Neural cell (in vitro differentiated cells): ENCODE data around the gene MYCBPAP. TPM values are rescaled to one million over a fixed set of nuclear protein-coding genes. Genes with fewer than 3 reads are reported as not detected.

ENCODE experiments used
- H2AFZ ChIP-seq: fragments of 200-600, 300-800 bp; sonication (generic), shearing (Covaris generic); 2 replicates; pipeline ENCODE4 v1.6.0; 2014; ENCODE audit warnings: low read depth, mild to moderate bottlenecking, antibody characterized with exemption, low read length, moderate library complexity
- H3F3A ChIP-seq: fragments of 200-600 bp; shearing (Covaris generic); 2 replicates; pipeline ENCODE4 v1.6.1; 2016; ENCODE audit warnings: mild to moderate bottlenecking, moderate library complexity, mixed read lengths, antibody characterized with exemption, low read length; ENCODE audit not compliant: insufficient read depth, poor library complexity, severe bottlenecking
- H3K27ac ChIP-seq: fragments of 200-600, 300-800 bp; sonication (generic), shearing (Covaris generic); 2 replicates; pipeline ENCODE4 v1.5.1; 2014; ENCODE audit warnings: mild to moderate bottlenecking, low read length, moderate library complexity
- H3K27me3 ChIP-seq: fragments of 300-800, 200-600 bp; sonication (generic), shearing (Covaris generic); 2 replicates; pipeline ENCODE4 v1.6.0; 2014; ENCODE audit warnings: mild to moderate bottlenecking, low read depth, low read length, moderate library complexity; ENCODE audit not compliant: insufficient read depth
- H3K36me3 ChIP-seq: fragments of 300-800, 200-600 bp; sonication (generic), shearing (Covaris generic); 2 replicates; pipeline ENCODE4 v1.5.1; 2014; ENCODE audit warnings: mild to moderate bottlenecking, antibody characterized with exemption, low read length, moderate library complexity; ENCODE audit not compliant: insufficient read depth
- H3K4me2 ChIP-seq: fragments of 300-800, 200-600 bp; sonication (generic), shearing (Covaris generic); 2 replicates; pipeline ENCODE4 v1.6.0; 2014; ENCODE audit warnings: mild to moderate bottlenecking, low read length
- H3K4me3 ChIP-seq: fragments of 300-800, 200-600 bp; sonication (generic), shearing (Covaris generic); 2 replicates; pipeline ENCODE4 v1.5.1; 2014; ENCODE audit warnings: mild to moderate bottlenecking, low read length, moderate library complexity
- H3K79me2 ChIP-seq: fragments of 200-600 bp; shearing (Covaris generic); replicated peaks from 2 replicates; pipeline ENCODE4 v1.6.0; 2014; ENCODE audit warnings: mild to moderate bottlenecking, low read length, moderate library complexity; ENCODE audit not compliant: insufficient read depth
- H3K9ac ChIP-seq: fragments of 300-800, 200-600 bp; sonication (generic), shearing (Covaris generic); 2 replicates; pipeline ENCODE4 v1.6.1; 2016; ENCODE audit warnings: mild to moderate bottlenecking, low read length, mixed read lengths
- H3K9me2 ChIP-seq: fragments of 200-600 bp; shearing (Covaris generic); 2 replicates; pipeline ENCODE4 v1.6.1; 2016; ENCODE audit warnings: mild to moderate bottlenecking, low read length, mixed read lengths; ENCODE audit not compliant: insufficient read depth
- H3K9me3 ChIP-seq: fragments of 200-600, 300-800 bp; sonication (generic), shearing (Covaris generic); 2 replicates; pipeline ENCODE4 v1.6.1; 2016; ENCODE audit warnings: mild to moderate bottlenecking, mixed run types, low read length, moderate library complexity, mixed read lengths
- H4K20me1 ChIP-seq: fragments of 200-600 bp; shearing (Covaris generic); 2 replicates; pipeline ENCODE4 v1.6.1; 2016; ENCODE audit warnings: mild to moderate bottlenecking, mixed run types; ENCODE audit not compliant: insufficient read depth
- EP300 ChIP-seq: fragments of 450-650 bp; conservative IDR thresholded peaks from 2 replicates; pipeline ENCODE4 v1.6.1; 2014; ENCODE audit warnings: antibody characterized with exemption, mild to moderate bottlenecking, moderate library complexity; ENCODE audit not compliant: poor library complexity, severe bottlenecking
- EZH2 ChIP-seq: fragments of 200-600, 300-800 bp; shearing (Covaris generic), sonication (generic); IDR thresholded peaks from 2 replicates; pipeline ENCODE4 v1.6.1; 2014; ENCODE audit warnings: antibody characterized with exemption, low read length, borderline replicate concordance, mild to moderate bottlenecking; ENCODE audit not compliant: insufficient read depth, poor library complexity, severe bottlenecking
- MXI1 ChIP-seq: fragments of 450-650 bp; conservative IDR thresholded peaks from 2 replicates; pipeline ENCODE4 v1.6.1; 2014; ENCODE audit warnings: antibody characterized with exemption, mild to moderate bottlenecking; ENCODE audit not compliant: poor library complexity, severe bottlenecking
- POLR2AphosphoS5 ChIP-seq: IDR thresholded peaks from 2 replicates; pipeline ENCODE4 v1.6.1; 2012
- RAD21 ChIP-seq: fragments of 450-650 bp; conservative IDR thresholded peaks from 2 replicates; pipeline ENCODE4 v1.6.1; 2014; ENCODE audit warnings: antibody characterized with exemption, mild to moderate bottlenecking, moderate library complexity
- SMC3 ChIP-seq: fragments of 450-650 bp; conservative IDR thresholded peaks from 2 replicates; pipeline ENCODE4 v1.6.1; 2014; ENCODE audit warnings: antibody characterized with exemption, mild to moderate bottlenecking, moderate library complexity; ENCODE audit not compliant: poor library complexity
- TAF1 ChIP-seq: IDR thresholded peaks from 2 replicates; pipeline ENCODE4 v1.6.1; 2012; ENCODE audit warnings: low read depth
- polyA plus RNA-seq: library from polyadenylated mRNA; depleted of rRNA; stranded (reverse); fragments of >200 nt; gene quantifications from 2 replicates; pipeline ENCODE4 v1.2.3, GENCODE V29; 2014
- TF ChIP-seq, protein P1 (sequence below): IDR thresholded peaks from 2 replicates; pipeline ENCODE4 v1.6.1; 2012; ENCODE audit warnings: borderline replicate concordance
- TF ChIP-seq, protein P2 (sequence below): fragments of 450-650 bp; IDR thresholded peaks from 2 replicates; pipeline ENCODE4 v1.5.1; 2014; ENCODE audit warnings: antibody characterized with exemption, mild to moderate bottlenecking, moderate library complexity; ENCODE audit not compliant: poor library complexity, severe bottlenecking

MYCBPAP gene
- polyA plus RNA-seq, 1 donor from 2014 or later = 0.35 TPM

DNA sequence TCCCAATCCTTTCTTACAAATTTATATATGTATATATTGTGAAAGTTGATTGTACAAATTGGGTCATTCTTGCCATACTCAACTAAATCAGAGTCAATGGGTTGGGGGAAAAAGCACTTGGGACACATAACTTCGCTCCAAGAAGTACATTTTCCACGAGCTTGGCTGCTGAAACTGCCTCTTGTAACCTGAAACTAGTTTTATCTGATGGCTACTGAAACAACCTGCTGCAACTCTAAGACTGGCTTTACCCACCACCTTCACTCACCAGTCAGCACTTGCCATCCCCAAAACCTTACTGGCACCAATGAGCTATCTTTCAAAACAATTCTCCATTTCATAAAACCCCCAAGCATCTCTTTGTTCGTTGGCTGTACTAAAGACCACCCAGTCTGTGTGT lies 14.5 kb upstream of the MYCBPAP start:
- no peaks in the 10 kb centered on the region for H3K27me3 ChIP-seq

DNA sequence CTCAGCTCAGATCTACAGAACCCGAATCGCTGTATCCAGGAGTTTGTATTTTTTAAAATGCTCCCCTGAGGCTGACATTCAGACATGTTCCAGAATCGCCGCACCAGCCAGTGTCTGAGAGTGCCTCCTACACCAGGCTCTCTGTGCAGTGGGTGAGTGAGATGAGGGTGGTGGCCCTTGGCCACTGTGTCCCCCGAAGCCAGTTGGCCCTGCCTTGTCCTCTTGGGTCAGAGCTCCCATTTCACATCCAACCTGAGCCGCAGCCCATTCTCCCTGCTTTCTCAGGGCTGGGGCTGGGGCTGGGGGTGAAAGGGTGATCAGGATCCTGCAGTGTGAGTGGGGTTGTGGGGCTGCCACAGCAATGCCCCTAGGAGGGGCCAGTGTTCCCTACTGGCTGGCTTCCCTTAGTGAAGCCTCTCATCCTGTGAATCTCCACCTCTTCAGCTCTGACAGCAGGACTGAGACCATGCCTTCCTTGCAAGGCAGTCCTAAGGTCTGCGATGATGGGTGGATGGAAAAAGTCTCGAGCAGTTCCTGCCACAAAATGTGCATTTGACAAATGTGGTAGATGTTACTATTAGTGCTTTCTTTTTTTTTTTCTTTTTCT lies 12.9 kb upstream of the MYCBPAP start:
- no peaks in the 10 kb centered on the region for H3K79me2 ChIP-seq
- H4K20me1 ChIP-seq = no peaks in the 10 kb centered on the region
- H3K9me3 ChIP-seq = no peaks in the 10 kb centered on the region
- no peak overlapping the region for H3K4me3 ChIP-seq
- no peak overlapping the region for H2AFZ ChIP-seq
- H3K9me2 ChIP-seq = no peaks in the 10 kb centered on the region
- no peaks in the 10 kb centered on the region for H3F3A ChIP-seq
- no peaks in the 10 kb centered on the region for H3K27me3 ChIP-seq
- H3K27ac ChIP-seq = no peak overlapping the region
- no peak overlapping the region for H3K4me2 ChIP-seq
- TF ChIP-seq RAD21 (no peak), SMC3 (no peak), MXI1 (no peak), POLR2AphosphoS5 (no peak)
- TF ChIP-seq, protein P1, sequence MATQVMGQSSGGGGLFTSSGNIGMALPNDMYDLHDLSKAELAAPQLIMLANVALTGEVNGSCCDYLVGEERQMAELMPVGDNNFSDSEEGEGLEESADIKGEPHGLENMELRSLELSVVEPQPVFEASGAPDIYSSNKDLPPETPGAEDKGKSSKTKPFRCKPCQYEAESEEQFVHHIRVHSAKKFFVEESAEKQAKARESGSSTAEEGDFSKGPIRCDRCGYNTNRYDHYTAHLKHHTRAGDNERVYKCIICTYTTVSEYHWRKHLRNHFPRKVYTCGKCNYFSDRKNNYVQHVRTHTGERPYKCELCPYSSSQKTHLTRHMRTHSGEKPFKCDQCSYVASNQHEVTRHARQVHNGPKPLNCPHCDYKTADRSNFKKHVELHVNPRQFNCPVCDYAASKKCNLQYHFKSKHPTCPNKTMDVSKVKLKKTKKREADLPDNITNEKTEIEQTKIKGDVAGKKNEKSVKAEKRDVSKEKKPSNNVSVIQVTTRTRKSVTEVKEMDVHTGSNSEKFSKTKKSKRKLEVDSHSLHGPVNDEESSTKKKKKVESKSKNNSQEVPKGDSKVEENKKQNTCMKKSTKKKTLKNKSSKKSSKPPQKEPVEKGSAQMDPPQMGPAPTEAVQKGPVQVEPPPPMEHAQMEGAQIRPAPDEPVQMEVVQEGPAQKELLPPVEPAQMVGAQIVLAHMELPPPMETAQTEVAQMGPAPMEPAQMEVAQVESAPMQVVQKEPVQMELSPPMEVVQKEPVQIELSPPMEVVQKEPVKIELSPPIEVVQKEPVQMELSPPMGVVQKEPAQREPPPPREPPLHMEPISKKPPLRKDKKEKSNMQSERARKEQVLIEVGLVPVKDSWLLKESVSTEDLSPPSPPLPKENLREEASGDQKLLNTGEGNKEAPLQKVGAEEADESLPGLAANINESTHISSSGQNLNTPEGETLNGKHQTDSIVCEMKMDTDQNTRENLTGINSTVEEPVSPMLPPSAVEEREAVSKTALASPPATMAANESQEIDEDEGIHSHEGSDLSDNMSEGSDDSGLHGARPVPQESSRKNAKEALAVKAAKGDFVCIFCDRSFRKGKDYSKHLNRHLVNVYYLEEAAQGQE = no peak
- H3K36me3 ChIP-seq = no peaks in the 10 kb centered on the region
- no peak overlapping the region for H3K9ac ChIP-seq

More for the DNA sequence above, 14.5 kb upstream of the MYCBPAP start:
- H3K79me2 ChIP-seq = no peaks in the 10 kb centered on the region
- H3K36me3 ChIP-seq = no peaks in the 10 kb centered on the region
- H3K27ac ChIP-seq = no peak overlapping the region
- no peaks in the 10 kb centered on the region for H4K20me1 ChIP-seq
- no peak overlapping the region for H3K9ac ChIP-seq
- H3K4me2 ChIP-seq = no peak overlapping the region
- no peaks in the 10 kb centered on the region for H3K9me2 ChIP-seq
- H3K4me3 ChIP-seq = no peak overlapping the region
- H2AFZ ChIP-seq = no peak overlapping the region
- no peaks in the 10 kb centered on the region for H3F3A ChIP-seq
- H3K9me3 ChIP-seq = no peaks in the 10 kb centered on the region
- TF ChIP-seq RAD21 = no peak
- no peak for TF ChIP-seq TAF1
- TF ChIP-seq EZH2 = no peak
- no peak for TF ChIP-seq SMC3
- TF ChIP-seq, protein P1 = no peak
- TF ChIP-seq EP300 = no peak
- TF ChIP-seq MXI1 = no peak
- TF ChIP-seq, protein P2, sequence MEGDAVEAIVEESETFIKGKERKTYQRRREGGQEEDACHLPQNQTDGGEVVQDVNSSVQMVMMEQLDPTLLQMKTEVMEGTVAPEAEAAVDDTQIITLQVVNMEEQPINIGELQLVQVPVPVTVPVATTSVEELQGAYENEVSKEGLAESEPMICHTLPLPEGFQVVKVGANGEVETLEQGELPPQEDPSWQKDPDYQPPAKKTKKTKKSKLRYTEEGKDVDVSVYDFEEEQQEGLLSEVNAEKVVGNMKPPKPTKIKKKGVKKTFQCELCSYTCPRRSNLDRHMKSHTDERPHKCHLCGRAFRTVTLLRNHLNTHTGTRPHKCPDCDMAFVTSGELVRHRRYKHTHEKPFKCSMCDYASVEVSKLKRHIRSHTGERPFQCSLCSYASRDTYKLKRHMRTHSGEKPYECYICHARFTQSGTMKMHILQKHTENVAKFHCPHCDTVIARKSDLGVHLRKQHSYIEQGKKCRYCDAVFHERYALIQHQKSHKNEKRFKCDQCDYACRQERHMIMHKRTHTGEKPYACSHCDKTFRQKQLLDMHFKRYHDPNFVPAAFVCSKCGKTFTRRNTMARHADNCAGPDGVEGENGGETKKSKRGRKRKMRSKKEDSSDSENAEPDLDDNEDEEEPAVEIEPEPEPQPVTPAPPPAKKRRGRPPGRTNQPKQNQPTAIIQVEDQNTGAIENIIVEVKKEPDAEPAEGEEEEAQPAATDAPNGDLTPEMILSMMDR = no peak
- no peak for TF ChIP-seq POLR2AphosphoS5
